ENCODE measurements around the gene CELA3B.
"Not testable (repeated sequence)": the region's sequence is repeated elsewhere in the genome, so short reads cannot be mapped to it uniquely, and the experiment has no call there.

GRCh38 chr1:21975296-21975695, 1.5 kb upstream of the CELA3B start:
- TF ChIP-seq POLR2A, CTCF (IDR thresholded peaks at IDR 0.05): not testable (repeated sequence)

Measured in suprapubic skin (tissue), 3 donors.